ENCODE measurements around the gene FBXW9. TPM values are rescaled to one million over a fixed set of nuclear protein-coding genes. Genes with fewer than 3 reads are reported as not detected.

FBXW9 gene
- total and polyA plus RNA-seq, 2 of the 8 experiments (the other 6 are each of a cell fraction or from before 2014, with no cell fraction given), result 10.8 to 30.1 TPM

GRCh38 chr19:12639901-12640613, 56.4 kb downstream of the FBXW9 start (continued):
- TF ChIP-seq E2F6 (IDR thresholded peaks at IDR 0.05) (peak; percentile 69), POU5F1 (IDR thresholded peaks at IDR 0.05; ENCODE audit: low read depth, low read length) (no peak), BCL11A (IDR thresholded peaks at IDR 0.05; ENCODE audit: low read depth in 2 of 2, low read length in 2 of 2) (no peak), CBX8 (IDR thresholded peaks at IDR 0.05; ENCODE audit: borderline replicate concordance, low read depth, low read length) (no peak), ZNF274 (IDR thresholded peaks at IDR 0.05; ENCODE audit: borderline replicate concordance, extremely low read depth, low read length) (no peak), RFX5 (IDR thresholded peaks at IDR 0.05; ENCODE audit: borderline replicate concordance, low read depth, low read length) (no peak), FOSL1 (IDR thresholded peaks at IDR 0.05; ENCODE audit: insufficient read depth, low read depth, low read length) (no peak), PHF8 (conservative IDR thresholded peaks at IDR 0.05; ENCODE audit: low read depth, low read length) (no peak)
- TF ChIP-seq, protein P1, sequence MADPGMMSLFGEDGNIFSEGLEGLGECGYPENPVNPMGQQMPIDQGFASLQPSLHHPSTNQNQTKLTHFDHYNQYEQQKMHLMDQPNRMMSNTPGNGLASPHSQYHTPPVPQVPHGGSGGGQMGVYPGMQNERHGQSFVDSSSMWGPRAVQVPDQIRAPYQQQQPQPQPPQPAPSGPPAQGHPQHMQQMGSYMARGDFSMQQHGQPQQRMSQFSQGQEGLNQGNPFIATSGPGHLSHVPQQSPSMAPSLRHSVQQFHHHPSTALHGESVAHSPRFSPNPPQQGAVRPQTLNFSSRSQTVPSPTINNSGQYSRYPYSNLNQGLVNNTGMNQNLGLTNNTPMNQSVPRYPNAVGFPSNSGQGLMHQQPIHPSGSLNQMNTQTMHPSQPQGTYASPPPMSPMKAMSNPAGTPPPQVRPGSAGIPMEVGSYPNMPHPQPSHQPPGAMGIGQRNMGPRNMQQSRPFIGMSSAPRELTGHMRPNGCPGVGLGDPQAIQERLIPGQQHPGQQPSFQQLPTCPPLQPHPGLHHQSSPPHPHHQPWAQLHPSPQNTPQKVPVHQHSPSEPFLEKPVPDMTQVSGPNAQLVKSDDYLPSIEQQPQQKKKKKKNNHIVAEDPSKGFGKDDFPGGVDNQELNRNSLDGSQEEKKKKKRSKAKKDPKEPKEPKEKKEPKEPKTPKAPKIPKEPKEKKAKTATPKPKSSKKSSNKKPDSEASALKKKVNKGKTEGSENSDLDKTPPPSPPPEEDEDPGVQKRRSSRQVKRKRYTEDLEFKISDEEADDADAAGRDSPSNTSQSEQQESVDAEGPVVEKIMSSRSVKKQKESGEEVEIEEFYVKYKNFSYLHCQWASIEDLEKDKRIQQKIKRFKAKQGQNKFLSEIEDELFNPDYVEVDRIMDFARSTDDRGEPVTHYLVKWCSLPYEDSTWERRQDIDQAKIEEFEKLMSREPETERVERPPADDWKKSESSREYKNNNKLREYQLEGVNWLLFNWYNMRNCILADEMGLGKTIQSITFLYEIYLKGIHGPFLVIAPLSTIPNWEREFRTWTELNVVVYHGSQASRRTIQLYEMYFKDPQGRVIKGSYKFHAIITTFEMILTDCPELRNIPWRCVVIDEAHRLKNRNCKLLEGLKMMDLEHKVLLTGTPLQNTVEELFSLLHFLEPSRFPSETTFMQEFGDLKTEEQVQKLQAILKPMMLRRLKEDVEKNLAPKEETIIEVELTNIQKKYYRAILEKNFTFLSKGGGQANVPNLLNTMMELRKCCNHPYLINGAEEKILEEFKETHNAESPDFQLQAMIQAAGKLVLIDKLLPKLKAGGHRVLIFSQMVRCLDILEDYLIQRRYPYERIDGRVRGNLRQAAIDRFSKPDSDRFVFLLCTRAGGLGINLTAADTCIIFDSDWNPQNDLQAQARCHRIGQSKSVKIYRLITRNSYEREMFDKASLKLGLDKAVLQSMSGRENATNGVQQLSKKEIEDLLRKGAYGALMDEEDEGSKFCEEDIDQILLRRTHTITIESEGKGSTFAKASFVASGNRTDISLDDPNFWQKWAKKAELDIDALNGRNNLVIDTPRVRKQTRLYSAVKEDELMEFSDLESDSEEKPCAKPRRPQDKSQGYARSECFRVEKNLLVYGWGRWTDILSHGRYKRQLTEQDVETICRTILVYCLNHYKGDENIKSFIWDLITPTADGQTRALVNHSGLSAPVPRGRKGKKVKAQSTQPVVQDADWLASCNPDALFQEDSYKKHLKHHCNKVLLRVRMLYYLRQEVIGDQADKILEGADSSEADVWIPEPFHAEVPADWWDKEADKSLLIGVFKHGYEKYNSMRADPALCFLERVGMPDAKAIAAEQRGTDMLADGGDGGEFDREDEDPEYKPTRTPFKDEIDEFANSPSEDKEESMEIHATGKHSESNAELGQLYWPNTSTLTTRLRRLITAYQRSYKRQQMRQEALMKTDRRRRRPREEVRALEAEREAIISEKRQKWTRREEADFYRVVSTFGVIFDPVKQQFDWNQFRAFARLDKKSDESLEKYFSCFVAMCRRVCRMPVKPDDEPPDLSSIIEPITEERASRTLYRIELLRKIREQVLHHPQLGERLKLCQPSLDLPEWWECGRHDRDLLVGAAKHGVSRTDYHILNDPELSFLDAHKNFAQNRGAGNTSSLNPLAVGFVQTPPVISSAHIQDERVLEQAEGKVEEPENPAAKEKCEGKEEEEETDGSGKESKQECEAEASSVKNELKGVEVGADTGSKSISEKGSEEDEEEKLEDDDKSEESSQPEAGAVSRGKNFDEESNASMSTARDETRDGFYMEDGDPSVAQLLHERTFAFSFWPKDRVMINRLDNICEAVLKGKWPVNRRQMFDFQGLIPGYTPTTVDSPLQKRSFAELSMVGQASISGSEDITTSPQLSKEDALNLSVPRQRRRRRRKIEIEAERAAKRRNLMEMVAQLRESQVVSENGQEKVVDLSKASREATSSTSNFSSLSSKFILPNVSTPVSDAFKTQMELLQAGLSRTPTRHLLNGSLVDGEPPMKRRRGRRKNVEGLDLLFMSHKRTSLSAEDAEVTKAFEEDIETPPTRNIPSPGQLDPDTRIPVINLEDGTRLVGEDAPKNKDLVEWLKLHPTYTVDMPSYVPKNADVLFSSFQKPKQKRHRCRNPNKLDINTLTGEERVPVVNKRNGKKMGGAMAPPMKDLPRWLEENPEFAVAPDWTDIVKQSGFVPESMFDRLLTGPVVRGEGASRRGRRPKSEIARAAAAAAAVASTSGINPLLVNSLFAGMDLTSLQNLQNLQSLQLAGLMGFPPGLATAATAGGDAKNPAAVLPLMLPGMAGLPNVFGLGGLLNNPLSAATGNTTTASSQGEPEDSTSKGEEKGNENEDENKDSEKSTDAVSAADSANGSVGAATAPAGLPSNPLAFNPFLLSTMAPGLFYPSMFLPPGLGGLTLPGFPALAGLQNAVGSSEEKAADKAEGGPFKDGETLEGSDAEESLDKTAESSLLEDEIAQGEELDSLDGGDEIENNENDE (IDR thresholded peaks at IDR 0.05; ENCODE audit: insufficient replicate concordance, low read length), result no peak

Measured in H1 (cell line).